Brain microvascular endothelial cell (primary cell): ENCODE data around the gene PLS1.
"Not testable (repeated sequence)": the region's sequence is repeated elsewhere in the genome, so short reads cannot be mapped to it uniquely, and the experiment has no call there.

Experiments used
- DNase-seq: peaks from one replicate; pipeline ENCODE4 v3.0.0-alpha.2; 2020
- H3K27ac ChIP-seq: fragments of 250-450 bp; sonication (Bioruptor Pico); 2 replicates; pipeline ENCODE4 v1.5.1; 2020; ENCODE audit warnings: mild to moderate bottlenecking, moderate library complexity
- H3K27me3 ChIP-seq: fragments of 250-450 bp; sonication (Bioruptor Pico); replicated peaks from 2 replicates; pipeline ENCODE4 v1.5.1; 2020; ENCODE audit warnings: mild to moderate bottlenecking
- H3K36me3 ChIP-seq: fragments of 250-450 bp; sonication (Bioruptor Pico); replicated peaks from 2 replicates; pipeline ENCODE4 v1.5.1; 2020; ENCODE audit warnings: mild to moderate bottlenecking
- H3K4me3 ChIP-seq: 2 replicates; pipeline ENCODE4 v1.5.1; 2011; ENCODE audit warnings: low read depth, mild to moderate bottlenecking, control low read depth, low read length, moderate library complexity
- CTCF ChIP-seq: IDR thresholded peaks from 2 replicates; pipeline ENCODE4 v1.5.1; 2011; ENCODE audit warnings: low read depth, mild to moderate bottlenecking, moderate library complexity, low read length, control low read depth, inconsistent platforms; ENCODE audit errors: missing control alignments
- in situ Hi-C: cut with HindIII; loops from 2 replicates; pipeline ENCODE4 v1.10.0; 2017; ENCODE audit warnings: low sequenced_read_pairs, low pct_ligation_motif_present

The PLS1 gene

GRCh38 chr3:142602619-142603385 is 6.6 kb downstream of the PLS1 start:
- Histone ChIP-seq H3K36me3 (no peaks in the 10 kb centered on the region), H3K27ac (no peak overlapping the region), H3K27me3 (no peaks in the 10 kb centered on the region), H3K4me3 (no peak overlapping the region)
- no peak for TF ChIP-seq CTCF
- DNase-seq, result no peak
- in situ Hi-C loops, result no loop called here

GRCh38 chr3:142603386-142603705 is 7.2 kb downstream of the PLS1 start:
- H3K27me3 ChIP-seq, H3K27ac ChIP-seq, in situ Hi-C loops, H3K4me3 ChIP-seq, H3K36me3 ChIP-seq, DNase-seq: not testable (repeated sequence)

GRCh38 chr3:142604940-142605339 is 8.7 kb downstream of the PLS1 start:
- Histone ChIP-seq H3K36me3 (no peaks in the 10 kb centered on the region), H3K27me3 (no peaks in the 10 kb centered on the region), H3K27ac (no peak overlapping the region), H3K4me3 (no peak overlapping the region)
- no peak for DNase-seq
- in situ Hi-C loops, result no loop called here
- no peak for TF ChIP-seq CTCF

- no peaks in the 10 kb centered on the region for H3K27me3 ChIP-seq
- no peak overlapping the region for H3K4me3 ChIP-seq
- no peak for TF ChIP-seq CTCF
- H3K27ac ChIP-seq, result no peak overlapping the region
- H3K36me3 ChIP-seq, result no peaks in the 10 kb centered on the region
- DNase-seq, result no peak
- in situ Hi-C loops, result no loop called here
Observed at GRCh38 chr3:142608631-142609030, 12.4 kb downstream of the PLS1 start.

GRCh38 chr3:142609136-142609535 is 12.9 kb downstream of the PLS1 start:
- DNase-seq, result no peak

GRCh38 chr3:142611206-142611605 is 15.0 kb downstream of the PLS1 start:
- in situ Hi-C loops, result no loop called here
- no peak for DNase-seq
- Histone ChIP-seq H3K27ac (no peak overlapping the region), H3K4me3 (no peak overlapping the region), H3K36me3 (no peaks in the 10 kb centered on the region), H3K27me3 (no peaks in the 10 kb centered on the region)
- no peak for TF ChIP-seq CTCF

More at GRCh38 chr3:142609136-142609535, 12.9 kb downstream of the PLS1 start:
- no peak for TF ChIP-seq CTCF
- Histone ChIP-seq H3K27ac (no peak overlapping the region), H3K36me3 (no peaks in the 10 kb centered on the region), H3K27me3 (no peaks in the 10 kb centered on the region), H3K4me3 (no peak overlapping the region)
- in situ Hi-C loops, result no loop called here
